ENCODE results near the gene TMEM14C.
"Not testable (repeated sequence)": the region's sequence is repeated elsewhere in the genome, so short reads cannot be mapped to it uniquely, and the experiment has no call there.

Gene TMEM14C

GRCh38 chr6:10742251-10742650 is 19.4 kb downstream of the TMEM14C start:
- Histone ChIP-seq H3K27me3 (ENCODE audit: control insufficient read depth, insufficient read depth, low read length) (no peaks in the 10 kb centered on the region), H3K27ac (ENCODE audit: low read depth, low read length) (no peak overlapping the region), H3K36me3 (ENCODE audit: control insufficient read depth, insufficient read depth, low read length) (no peaks in the 10 kb centered on the region)

DNA sequence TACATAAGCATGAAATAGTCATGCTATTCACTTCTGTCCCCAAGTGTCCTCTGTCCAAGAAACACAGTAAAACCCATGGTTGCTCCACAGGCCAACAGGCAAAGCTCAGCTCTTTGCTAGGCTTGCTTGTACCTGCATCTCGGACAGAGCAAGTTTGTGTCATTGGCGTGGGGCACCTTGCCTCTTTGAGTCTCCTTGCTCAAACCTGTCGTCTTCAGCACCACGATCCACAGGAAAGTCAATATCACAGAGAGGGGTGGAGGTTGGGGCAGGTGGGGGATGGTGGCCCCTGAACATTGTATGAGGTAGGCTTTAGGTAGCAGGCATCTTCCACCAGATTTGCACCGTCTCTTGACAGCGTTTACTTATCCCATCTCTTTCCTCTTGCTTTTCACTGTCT is 20.6 kb downstream of the TMEM14C start:
- no peak overlapping the region for H3K27ac ChIP-seq (ENCODE audit: low read depth, low read length)
- H3K9ac ChIP-seq (ENCODE audit: low read length), result no peak overlapping the region
- H3K36me3 ChIP-seq (ENCODE audit: control insufficient read depth, insufficient read depth, low read length), result no peaks in the 10 kb centered on the region
- H3K4me1 ChIP-seq (ENCODE audit: control insufficient read depth, insufficient read depth, low read length), result peaks cover 19% of the 10 kb centered on the region
- no peaks in the 10 kb centered on the region for H3K27me3 ChIP-seq (ENCODE audit: control insufficient read depth, insufficient read depth, low read length)
- no peaks in the 10 kb centered on the region for H3K9me3 ChIP-seq (ENCODE audit: control insufficient read depth, insufficient read depth, low read depth, low read length)
- no peak overlapping the region for H3K4me3 ChIP-seq (ENCODE audit: low read depth, low read length)

More at GRCh38 chr6:10742251-10742650, 19.4 kb downstream of the TMEM14C start:
- Histone ChIP-seq H3K4me3 (ENCODE audit: low read depth, low read length) (no peak overlapping the region), H3K9me3 (ENCODE audit: control insufficient read depth, insufficient read depth, low read depth, low read length) (no peaks in the 10 kb centered on the region), H3K4me1 (ENCODE audit: control insufficient read depth, insufficient read depth, low read length) (peaks cover 16% of the 10 kb centered on the region), H3K9ac (ENCODE audit: low read length) (no peak overlapping the region)

GRCh38 chr6:10745116-10745515 is 22.2 kb downstream of the TMEM14C start:
- H3K4me3 ChIP-seq (ENCODE audit: low read depth, low read length), result no peak overlapping the region
- H3K36me3 ChIP-seq (ENCODE audit: control insufficient read depth, insufficient read depth, low read length), result peaks cover 14% of the 10 kb centered on the region
- no peak overlapping the region for H3K27ac ChIP-seq (ENCODE audit: low read depth, low read length)
- peaks cover 29% of the 10 kb centered on the region for H3K4me1 ChIP-seq (ENCODE audit: control insufficient read depth, insufficient read depth, low read length)
- no peaks in the 10 kb centered on the region for H3K27me3 ChIP-seq (ENCODE audit: control insufficient read depth, insufficient read depth, low read length)
- no peaks in the 10 kb centered on the region for H3K9me3 ChIP-seq (ENCODE audit: control insufficient read depth, insufficient read depth, low read depth, low read length)
- H3K9ac ChIP-seq (ENCODE audit: low read length), result no peak overlapping the region

- Histone ChIP-seq H3K9me3 (ENCODE audit: control insufficient read depth, insufficient read depth, low read depth, low read length) (no peaks in the 10 kb centered on the region), H3K4me3 (ENCODE audit: low read depth, low read length) (peak overlapping the region; percentile 98), H3K9ac (ENCODE audit: low read length) (peak overlapping the region; percentile 35), H3K27me3 (ENCODE audit: control insufficient read depth, insufficient read depth, low read length) (no peaks in the 10 kb centered on the region), H3K36me3 (ENCODE audit: control insufficient read depth, insufficient read depth, low read length) (peaks cover 28% of the 10 kb centered on the region), H3K27ac (ENCODE audit: low read depth, low read length) (no peak overlapping the region), H3K4me1 (ENCODE audit: control insufficient read depth, insufficient read depth, low read length) (peaks cover 29% of the 10 kb centered on the region)
Measured at GRCh38 chr6:10746915-10747250, 24.0 kb downstream of the TMEM14C start.

DNA sequence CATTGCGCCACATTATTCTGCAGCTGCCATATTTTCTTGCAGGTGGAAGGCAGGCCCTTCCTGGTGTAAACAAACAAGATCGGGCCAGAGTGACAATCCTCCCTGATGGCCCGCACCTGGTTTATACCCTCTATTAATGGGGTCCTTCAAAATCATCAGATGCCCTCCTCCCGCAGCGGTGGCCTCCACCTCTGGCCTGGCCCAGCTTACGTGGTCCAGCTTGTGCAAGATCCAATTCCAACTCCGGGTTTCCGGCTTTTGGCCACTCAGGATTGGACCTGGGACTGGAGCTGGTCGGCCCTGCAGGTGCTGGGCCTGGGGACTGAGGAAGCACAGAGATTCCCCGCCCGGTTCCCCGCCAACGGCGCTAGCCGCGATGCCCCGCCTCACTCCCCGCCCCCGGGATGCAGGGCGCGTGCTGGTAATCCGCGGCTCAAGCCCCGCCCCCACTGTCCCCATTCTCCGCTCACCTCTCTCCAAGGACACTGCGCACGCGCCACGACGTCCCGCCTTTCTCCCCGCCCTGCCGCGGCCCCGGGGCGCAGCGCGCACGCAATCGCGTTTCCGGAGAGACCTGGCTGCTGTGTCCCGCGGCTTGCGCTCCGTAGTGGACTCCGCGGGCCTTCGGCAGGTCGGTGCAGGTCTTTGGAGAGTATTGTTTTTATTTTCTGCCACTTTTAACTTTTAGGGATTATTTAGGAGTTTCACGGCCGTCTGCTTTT is 24.5 kb downstream of the TMEM14C start, which contains the start of gene TMEM14B:
TSS of gene TMEM14B (plus strand) at position 555 of the 722 bp plus-strand sequence. CDS start 1,441 bp downstream, outside the sequence.
- Histone ChIP-seq H3K9ac (ENCODE audit: low read length) (peak within 1 kb of the TSS; percentile 89), H3K4me3 (ENCODE audit: low read depth, low read length) (peak within 1 kb of the TSS; percentile 98), H3K9me3 (ENCODE audit: control insufficient read depth, insufficient read depth, low read depth, low read length) (no peaks in the 10 kb centered on the region)

GRCh38 chr6:10749734-10750133 is 26.9 kb downstream of the TMEM14C start:
- Histone ChIP-seq H3K9me3 (ENCODE audit: control insufficient read depth, insufficient read depth, low read depth, low read length) (no peaks in the 10 kb centered on the region), H3K4me3 (ENCODE audit: low read depth, low read length) (no peak overlapping the region), H3K4me1 (ENCODE audit: control insufficient read depth, insufficient read depth, low read length) (peaks cover 25% of the 10 kb centered on the region), H3K36me3 (ENCODE audit: control insufficient read depth, insufficient read depth, low read length) (peaks cover 53% of the 10 kb centered on the region), H3K27me3 (ENCODE audit: control insufficient read depth, insufficient read depth, low read length) (no peaks in the 10 kb centered on the region), H3K27ac (ENCODE audit: low read depth, low read length) (no peak overlapping the region), H3K9ac (ENCODE audit: low read length) (no peak overlapping the region)

More for the DNA sequence above, 24.5 kb downstream of the TMEM14C start, which contains the start of gene TMEM14B:
- Histone ChIP-seq H3K4me1 (ENCODE audit: control insufficient read depth, insufficient read depth, low read length) (peaks cover 29% of the 10 kb centered on the region), H3K36me3 (ENCODE audit: control insufficient read depth, insufficient read depth, low read length) (peaks cover 32% of the 10 kb centered on the region), H3K27me3 (ENCODE audit: control insufficient read depth, insufficient read depth, low read length) (no peaks in the 10 kb centered on the region), H3K27ac (ENCODE audit: low read depth, low read length) (peak within 1 kb of the TSS; percentile 64)

DNA sequence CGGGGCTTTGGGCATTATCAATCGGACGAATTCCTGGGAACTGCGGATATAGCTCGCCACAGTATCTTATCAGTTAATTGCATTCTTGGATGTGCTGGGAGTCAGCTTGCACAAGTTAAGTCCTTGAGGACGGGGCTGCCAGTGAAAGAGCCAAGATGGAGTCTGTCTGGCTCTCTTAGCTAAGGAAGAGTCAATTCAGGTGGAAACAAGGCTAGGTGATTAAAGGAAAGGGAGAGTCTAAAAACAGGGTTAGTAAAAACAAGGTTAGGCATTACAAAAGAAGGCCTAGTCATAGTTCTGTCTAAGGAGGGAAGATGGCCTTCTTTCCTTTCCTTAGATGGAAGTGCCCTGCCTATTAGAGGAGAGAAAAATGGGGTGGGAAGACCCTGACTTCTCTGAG is 27.7 kb downstream of the TMEM14C start:
- not testable (repeated sequence) for H3K9me3 ChIP-seq (ENCODE audit: control insufficient read depth, insufficient read depth, low read depth, low read length); H3K27ac ChIP-seq (ENCODE audit: low read depth, low read length); H3K9ac ChIP-seq (ENCODE audit: low read length); H3K4me3 ChIP-seq (ENCODE audit: low read depth, low read length); H3K27me3 ChIP-seq (ENCODE audit: control insufficient read depth, insufficient read depth, low read length)
- Histone ChIP-seq H3K36me3 (ENCODE audit: control insufficient read depth, insufficient read depth, low read length) (peaks cover 61% of the 10 kb centered on the region), H3K4me1 (ENCODE audit: control insufficient read depth, insufficient read depth, low read length) (peaks cover 18% of the 10 kb centered on the region)

GRCh38 chr6:10751757-10752156 is 28.9 kb downstream of the TMEM14C start:
- H3K4me1 ChIP-seq (ENCODE audit: control insufficient read depth, insufficient read depth, low read length), result peaks cover 18% of the 10 kb centered on the region
- H3K4me3 ChIP-seq (ENCODE audit: low read depth, low read length); H3K9ac ChIP-seq (ENCODE audit: low read length); H3K9me3 ChIP-seq (ENCODE audit: control insufficient read depth, insufficient read depth, low read depth, low read length); H3K27me3 ChIP-seq (ENCODE audit: control insufficient read depth, insufficient read depth, low read length); H3K27ac ChIP-seq (ENCODE audit: low read depth, low read length): not testable (repeated sequence)
- H3K36me3 ChIP-seq (ENCODE audit: control insufficient read depth, insufficient read depth, low read length), result peaks cover 71% of the 10 kb centered on the region

DNA sequence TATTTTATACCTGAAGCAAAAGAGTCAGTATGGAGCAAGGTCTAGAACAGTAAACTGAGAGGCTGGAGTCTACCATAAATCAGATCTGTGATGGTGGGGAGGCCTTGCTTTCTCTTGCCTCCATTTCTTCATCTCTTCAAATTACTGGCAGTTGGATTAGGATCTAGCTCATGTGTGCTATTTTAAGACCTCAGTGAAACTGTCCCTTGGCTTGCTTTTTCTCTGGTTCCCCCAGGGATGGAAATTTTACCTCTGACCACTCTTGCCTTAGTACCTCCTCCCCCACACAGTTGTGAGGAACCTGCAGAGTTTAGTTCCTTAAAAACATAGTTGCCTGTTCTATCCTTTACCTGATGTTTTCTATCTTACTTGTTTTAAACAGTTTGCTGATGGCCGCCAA is 33.2 kb downstream of the TMEM14C start:
- H3K27ac ChIP-seq (ENCODE audit: low read depth, low read length), result no peak overlapping the region
- H3K36me3 ChIP-seq (ENCODE audit: control insufficient read depth, insufficient read depth, low read length), result peaks cover 87% of the 10 kb centered on the region
- H3K9me3 ChIP-seq (ENCODE audit: control insufficient read depth, insufficient read depth, low read depth, low read length), result no peaks in the 10 kb centered on the region
- no peaks in the 10 kb centered on the region; the same call in 1 of the 2 replicates for H3K4me1 ChIP-seq (ENCODE audit: control insufficient read depth, insufficient read depth, low read length)
- no peak overlapping the region for H3K9ac ChIP-seq (ENCODE audit: low read length)
- H3K4me3 ChIP-seq (ENCODE audit: low read depth, low read length), result no peak overlapping the region
- no peaks in the 10 kb centered on the region for H3K27me3 ChIP-seq (ENCODE audit: control insufficient read depth, insufficient read depth, low read length)

DNA sequence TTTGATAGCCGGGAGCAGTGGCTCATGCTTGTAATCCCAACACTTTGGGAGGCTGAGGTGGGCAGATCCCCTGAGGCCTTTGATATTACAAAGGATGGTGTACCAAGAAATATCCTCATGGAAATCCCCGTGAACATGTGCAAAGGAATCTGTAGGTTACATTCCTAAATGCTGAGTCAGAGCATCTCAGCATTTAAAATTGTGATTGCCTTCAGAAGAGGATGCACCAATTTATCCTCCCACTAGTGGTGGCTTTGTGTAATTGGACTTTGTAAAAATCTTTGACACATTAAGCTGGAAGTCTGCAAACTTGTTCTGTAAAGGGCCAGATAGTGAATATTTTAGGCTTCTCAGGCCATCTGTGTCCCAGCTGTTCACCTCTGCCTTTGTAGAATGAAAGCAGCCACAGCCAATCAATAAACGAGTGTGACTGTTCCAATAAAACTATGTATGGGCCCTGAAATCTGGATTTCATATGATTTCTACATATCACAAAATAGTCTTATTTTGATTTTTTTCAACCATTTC is 36.5 kb downstream of the TMEM14C start:
- Histone ChIP-seq H3K36me3 (ENCODE audit: control insufficient read depth, insufficient read depth, low read length) (peaks cover 71% of the 10 kb centered on the region), H3K4me1 (ENCODE audit: control insufficient read depth, insufficient read depth, low read length) (no peaks in the 10 kb centered on the region), H3K9ac (ENCODE audit: low read length) (no peak overlapping the region), H3K27me3 (ENCODE audit: control insufficient read depth, insufficient read depth, low read length) (no peaks in the 10 kb centered on the region), H3K9me3 (ENCODE audit: control insufficient read depth, insufficient read depth, low read depth, low read length) (no peaks in the 10 kb centered on the region), H3K27ac (ENCODE audit: low read depth, low read length) (no peak overlapping the region; the same call in 1 of the 2 replicates), H3K4me3 (ENCODE audit: low read depth, low read length) (no peak overlapping the region)

DNA sequence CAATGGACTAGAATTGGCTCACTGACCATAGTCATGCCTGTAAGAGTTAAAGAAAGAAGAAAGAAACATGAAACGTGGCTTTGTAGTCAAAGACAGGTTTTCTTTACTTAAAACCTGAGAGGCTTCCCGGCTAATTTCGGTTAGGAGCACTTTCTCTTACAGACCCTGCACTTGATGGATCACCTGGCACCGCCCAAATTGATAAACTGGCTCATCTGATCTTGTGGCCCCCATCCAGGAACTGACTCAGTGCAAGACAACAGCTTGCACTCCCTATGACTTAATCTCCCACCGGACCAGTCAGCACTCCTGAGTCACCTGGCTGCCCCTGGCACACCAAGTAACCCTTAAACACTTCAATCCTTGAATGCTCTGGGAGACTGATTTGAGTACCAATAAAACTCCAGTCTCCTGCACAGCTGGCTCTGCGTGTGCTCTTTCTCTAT is 37.0 kb downstream of the TMEM14C start:
- Histone ChIP-seq H3K27ac (ENCODE audit: low read depth, low read length) (no peak overlapping the region), H3K36me3 (ENCODE audit: control insufficient read depth, insufficient read depth, low read length) (peaks cover 66% of the 10 kb centered on the region), H3K4me3 (ENCODE audit: low read depth, low read length) (no peak overlapping the region), H3K9ac (ENCODE audit: low read length) (no peak overlapping the region), H3K9me3 (ENCODE audit: control insufficient read depth, insufficient read depth, low read depth, low read length) (no peaks in the 10 kb centered on the region), H3K27me3 (ENCODE audit: control insufficient read depth, insufficient read depth, low read length) (no peaks in the 10 kb centered on the region), H3K4me1 (ENCODE audit: control insufficient read depth, insufficient read depth, low read length) (no peaks in the 10 kb centered on the region)
